Nephron progenitor cell (in vitro differentiated cells): ENCODE data around the gene JUND.

Experiments used
- DNase-seq: peaks from one replicate; pipeline ENCODE4 v3.0.0; 2021
- H3K27ac Mint-ChIP-seq: 2 replicates; pipeline ENCODE4 v1.8.0; 2021; ENCODE audit warnings: mild to moderate bottlenecking, moderate library complexity, mixed read lengths
- H3K27me3 Mint-ChIP-seq: 2 replicates; pipeline ENCODE4 v1.8.0; 2021; ENCODE audit warnings: mild to moderate bottlenecking, low read depth, mixed read lengths; ENCODE audit not compliant: poor library complexity
- H3K36me3 Mint-ChIP-seq: 2 replicates; pipeline ENCODE4 v1.8.0; 2021; ENCODE audit warnings: low read depth, mixed read lengths
- H3K4me1 Mint-ChIP-seq: 2 replicates; pipeline ENCODE4 v1.8.0; 2021; ENCODE audit warnings: mixed read lengths
- H3K4me3 Mint-ChIP-seq: 2 replicates; pipeline ENCODE4 v1.8.0; 2021; ENCODE audit warnings: mild to moderate bottlenecking, moderate library complexity, mixed read lengths
- H3K9me3 Mint-ChIP-seq: 2 replicates; pipeline ENCODE4 v1.8.0; 2021; ENCODE audit warnings: mild to moderate bottlenecking, moderate library complexity, mixed read lengths
- TF ChIP-seq, protein P1 (sequence below): fragments of 200-600 bp; sonication (generic); IDR thresholded peaks from 2 replicates; pipeline ENCODE4 v1.5.0; 2021; ENCODE audit warnings: antibody characterized with exemption

JUND gene

GRCh38 chr19:18322759-18323460 is 41.5 kb upstream of the JUND start, which contains the start of gene LSM4:
LSM4 (minus strand) TSS chr19:18323076; CDS start chr19:18323020, 56 bp downstream.
- Mint-ChIP-seq H3K36me3 (peaks cover 6% of the 10 kb centered on the region), H3K9me3 (no peaks in the 10 kb centered on the region), H3K4me3 (peak within 1 kb of the TSS; percentile 84), H3K4me1 (peaks cover 51% of the 10 kb centered on the region), H3K27ac (peak within 1 kb of the TSS; percentile 98), H3K27me3 (peaks cover 3% of the 10 kb centered on the region)
- peak; percentile 99 for DNase-seq
- TF ChIP-seq, protein P1, sequence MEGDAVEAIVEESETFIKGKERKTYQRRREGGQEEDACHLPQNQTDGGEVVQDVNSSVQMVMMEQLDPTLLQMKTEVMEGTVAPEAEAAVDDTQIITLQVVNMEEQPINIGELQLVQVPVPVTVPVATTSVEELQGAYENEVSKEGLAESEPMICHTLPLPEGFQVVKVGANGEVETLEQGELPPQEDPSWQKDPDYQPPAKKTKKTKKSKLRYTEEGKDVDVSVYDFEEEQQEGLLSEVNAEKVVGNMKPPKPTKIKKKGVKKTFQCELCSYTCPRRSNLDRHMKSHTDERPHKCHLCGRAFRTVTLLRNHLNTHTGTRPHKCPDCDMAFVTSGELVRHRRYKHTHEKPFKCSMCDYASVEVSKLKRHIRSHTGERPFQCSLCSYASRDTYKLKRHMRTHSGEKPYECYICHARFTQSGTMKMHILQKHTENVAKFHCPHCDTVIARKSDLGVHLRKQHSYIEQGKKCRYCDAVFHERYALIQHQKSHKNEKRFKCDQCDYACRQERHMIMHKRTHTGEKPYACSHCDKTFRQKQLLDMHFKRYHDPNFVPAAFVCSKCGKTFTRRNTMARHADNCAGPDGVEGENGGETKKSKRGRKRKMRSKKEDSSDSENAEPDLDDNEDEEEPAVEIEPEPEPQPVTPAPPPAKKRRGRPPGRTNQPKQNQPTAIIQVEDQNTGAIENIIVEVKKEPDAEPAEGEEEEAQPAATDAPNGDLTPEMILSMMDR = no peak

GRCh38 chr19:18322318-18322758 is 40.9 kb upstream of the JUND start:
- TF ChIP-seq, protein P1 = no peak
- Mint-ChIP-seq H3K27ac (peak overlapping the region; percentile 67), H3K27me3 (peaks cover 6% of the 10 kb centered on the region), H3K4me3 (peak overlapping the region; percentile 84), H3K4me1 (peaks cover 51% of the 10 kb centered on the region), H3K9me3 (no peaks in the 10 kb centered on the region), H3K36me3 (peaks cover 6% of the 10 kb centered on the region)
- peak; percentile 57 for DNase-seq

DNA sequence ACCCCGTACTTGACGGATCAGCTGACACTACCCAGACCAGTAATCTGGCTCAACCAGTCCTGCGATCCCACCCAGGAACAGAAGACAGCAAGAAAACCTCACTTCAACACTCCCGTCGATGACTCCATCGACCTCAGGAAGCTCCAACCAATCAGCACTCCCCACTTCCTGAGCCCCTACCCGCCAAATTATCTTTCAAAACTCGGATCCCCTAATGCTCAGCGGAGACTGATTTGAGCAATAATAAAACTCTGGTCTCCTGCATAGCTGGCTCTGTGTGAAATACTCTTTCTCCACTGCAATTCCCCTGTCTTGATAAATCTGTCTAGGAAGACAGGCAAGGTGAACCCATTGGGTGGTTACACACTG is 40.3 kb upstream of the JUND start:
- Mint-ChIP-seq H3K27ac (peak overlapping the region; percentile 67), H3K9me3 (no peaks in the 10 kb centered on the region), H3K27me3 (peaks cover 6% of the 10 kb centered on the region), H3K4me3 (peak overlapping the region; percentile 84), H3K4me1 (peaks cover 51% of the 10 kb centered on the region), H3K36me3 (peaks cover 6% of the 10 kb centered on the region)
- TF ChIP-seq, protein P1 = no peak
- no peak for DNase-seq

- no peaks in the 10 kb centered on the region for H3K9me3 Mint-ChIP-seq
- TF ChIP-seq, protein P1 = no peak
- no peak for DNase-seq
- peaks cover 51% of the 10 kb centered on the region for H3K4me1 Mint-ChIP-seq
- peak overlapping the region; percentile 84 for H3K4me3 Mint-ChIP-seq
- peaks cover 6% of the 10 kb centered on the region for H3K36me3 Mint-ChIP-seq
- no peak overlapping the region for H3K27ac Mint-ChIP-seq
- H3K27me3 Mint-ChIP-seq = peaks cover 6% of the 10 kb centered on the region
Measured at GRCh38 chr19:18320865-18321733, 39.7 kb upstream of the JUND start.

GRCh38 chr19:18319591-18320135 is 38.2 kb upstream of the JUND start:
- H3K27ac Mint-ChIP-seq = peak overlapping the region; percentile 59

More at GRCh38 chr19:18319591-18320135, 38.2 kb upstream of the JUND start:
- Mint-ChIP-seq H3K4me3 (peak overlapping the region; percentile 54), H3K27me3 (peaks cover 6% of the 10 kb centered on the region), H3K9me3 (no peaks in the 10 kb centered on the region), H3K36me3 (peaks cover 6% of the 10 kb centered on the region), H3K4me1 (peaks cover 51% of the 10 kb centered on the region)
- TF ChIP-seq, protein P1 = no peak
- no peak for DNase-seq
